K562 (cell line): ENCODE results near the gene SCAPER. TPM values are rescaled to one million over a fixed set of nuclear protein-coding genes. Genes with fewer than 3 reads are reported as not detected.

Source experiments
- ATAC-seq: fragments of 200-7000 bp; cut with Tn5 transposase; 3 replicates; pipeline ENCODE4 v1.9.1; 2020; ENCODE audit warnings: moderate library complexity
- BruUV-seq: library from RNA; stranded (reverse); fragments of 400-500 nt; replicated peaks from 2 replicates; lab custom pipeline; 2021; lab: Mats Ljungman, UMichigan
- CTCF ChIA-PET: fragments of 300-600 bp; formaldehyde crosslinking; extraction: SDS; loops from one replicate; lab custom pipeline; 2021; ENCODE audit warnings: low intra/inter-chr PET ratio; lab: Yijun Ruan, JAX
- POLR2A ChIA-PET: fragments of 300-600, 350-650 bp; sonication (Branson Sonifier 250); formaldehyde crosslinking; extraction: SDS; loops from one replicate; lab custom pipeline; 2021; ENCODE audit warnings: antibody characterized with exemption, inconsistent platforms; lab: Yijun Ruan, JAX
- DNase-seq, 4 experiments: peaks; one replicate each; pipeline versions ENCODE4 v3.0.0 to v3.0.0-alpha.2; 2011 to 2018; ENCODE audit warnings: low spot score in 3 of 4, mixed read lengths in 3 of 4; ENCODE audit errors: extremely low read depth in 1 of 4
- FAIRE-seq: peaks from 2 replicates; lab custom pipeline; 2011; peaks lifted over from hg19 to GRCh38; lab: Jason Lieb, UNC
- H2AFZ ChIP-seq: 2 replicates; pipeline ENCODE4 v1.6.0; 2011; ENCODE audit warnings: low read depth, low read length, control low read depth, inconsistent platforms
- H3K27ac ChIP-seq: fragments of 200-600 bp; 3 replicates; pipeline ENCODE4 v1.8.0; 2011; ENCODE audit warnings: low read depth, mild to moderate bottlenecking, control low read depth, inconsistent platforms, low read length, moderate library complexity, mixed read lengths; ENCODE audit errors: extremely low read depth
- H3K27me3 ChIP-seq, 2 experiments: fragments of 300-600 bp in 1 of 2; 2 replicates in 1 of 2; 3 replicates in 1 of 2; pipeline versions ENCODE4 v1.6.0 to v1.8.0; 2011; ENCODE audit warnings: inconsistent platforms in 2 of 2, low read length in 2 of 2, mild to moderate bottlenecking in 1 of 2, mixed read lengths in 1 of 2, moderate library complexity in 1 of 2; ENCODE audit not compliant: control insufficient read depth in 2 of 2, insufficient read depth in 2 of 2
- H3K36me3 ChIP-seq: fragments of 300-600 bp; 3 replicates; pipeline ENCODE4 v1.8.0; 2011; ENCODE audit warnings: mild to moderate bottlenecking, low read length, inconsistent platforms; ENCODE audit not compliant: control insufficient read depth, insufficient read depth
- H3K4me1 ChIP-seq, 2 experiments: fragments of 200-600 bp in 1 of 2; replicated peaks in 1 of 2; 2 replicates in 1 of 2; 3 replicates in 1 of 2; pipeline versions ENCODE4 v1.5.1 to v1.8.0; 2011; ENCODE audit warnings: inconsistent platforms in 2 of 2, low read length in 2 of 2, mild to moderate bottlenecking in 1 of 2, mixed read lengths in 1 of 2, moderate library complexity in 1 of 2; ENCODE audit not compliant: control insufficient read depth in 2 of 2, insufficient read depth in 2 of 2
- H3K4me2 ChIP-seq: 2 replicates; pipeline ENCODE4 v1.6.1; 2011; ENCODE audit warnings: low read length, control low read depth, inconsistent platforms, mixed read lengths; ENCODE audit not compliant: insufficient read depth
- H3K4me3 ChIP-seq: fragments of 200-600 bp; sonication (generic), shearing (Covaris generic); 2 replicates; pipeline ENCODE4 v1.5.1; 2016; ENCODE audit warnings: control low read depth, inconsistent platforms
- H3K79me2 ChIP-seq: fragments of 200-600 bp; 3 replicates; pipeline ENCODE4 v1.8.0; 2011; ENCODE audit warnings: low read length, inconsistent platforms; ENCODE audit not compliant: control insufficient read depth, insufficient read depth
- H3K9ac ChIP-seq, 2 experiments: 2 replicates each; pipeline versions ENCODE4 v1.6.0 to v1.6.1; 2011; ENCODE audit warnings: low read depth in 2 of 2, low read length in 2 of 2, control low read depth in 1 of 2, inconsistent platforms in 1 of 2, mild to moderate bottlenecking in 1 of 2, mixed read lengths in 1 of 2; ENCODE audit not compliant: insufficient read depth in 1 of 2
- H3K9me1 ChIP-seq: one replicate; pipeline ENCODE4 v1.6.0; 2011; ENCODE audit warnings: inconsistent platforms, mild to moderate bottlenecking, low read length, moderate library complexity; ENCODE audit not compliant: control insufficient read depth, insufficient read depth
- H3K9me3 ChIP-seq: replicated peaks from 2 replicates; pipeline ENCODE4 v1.5.1; 2011; ENCODE audit warnings: low read depth, low read length, inconsistent platforms; ENCODE audit not compliant: control insufficient read depth, insufficient read depth
- H4K20me1 ChIP-seq: replicated peaks from 2 replicates; pipeline ENCODE4 v1.6.1; 2011; ENCODE audit warnings: low read length, inconsistent platforms, mixed read lengths; ENCODE audit not compliant: control insufficient read depth, insufficient read depth
- CREBBP ChIP-seq: IDR thresholded peaks from one replicate; pipeline ENCODE4 v1.6.1; 2012; ENCODE audit warnings: low read depth, mild to moderate bottlenecking, control low read depth, inconsistent platforms, low read length
- EP300 ChIP-seq: IDR thresholded peaks from 2 replicates; pipeline ENCODE4 v1.6.1; 2012; ENCODE audit warnings: low read length, improper control_type of control experiment
- FOXA3 ChIP-seq, 2 experiments: fragments of 450-650 bp in 1 of 2; sonication (generic) in 1 of 2; formaldehyde crosslinking; IDR thresholded peaks in 1 of 2; conservative IDR thresholded peaks in 1 of 2; 2 replicates each; pipeline versions ENCODE4 v1.4.0 to v1.8.0; 2020 to 2022; ENCODE audit warnings: mild to moderate bottlenecking in 2 of 2, missing genetic modification reagents in 1 of 2
- GABPB2 ChIP-seq: fragments of 250-450 bp; sonication (Bioruptor Pico); conservative IDR thresholded peaks from 2 replicates; pipeline ENCODE4 v1.5.1; 2021; ENCODE audit warnings: mild to moderate bottlenecking
- HDAC3 ChIP-seq: fragments of 450-650 bp; IDR thresholded peaks from 2 replicates; pipeline ENCODE4 v1.6.1; 2018; ENCODE audit warnings: borderline replicate concordance, mild to moderate bottlenecking, moderate library complexity; ENCODE audit not compliant: partially characterized antibody
- MTA1 ChIP-seq: fragments of 450-650 bp; IDR thresholded peaks from 2 replicates; pipeline ENCODE4 v1.6.1; 2017; ENCODE audit warnings: borderline replicate concordance
- SRF ChIP-seq, 2 experiments: fragments of 250-450, 450-650 bp in 1 of 2; sonication (Bioruptor Pico) in 1 of 2; sonication (generic) in 1 of 2; formaldehyde crosslinking; IDR thresholded peaks; 2 replicates each; pipeline versions ENCODE4 v1.5.0 to v1.5.1; 2020 to 2022; ENCODE audit warnings: mild to moderate bottlenecking in 1 of 2, missing genetic modification reagents in 1 of 2
- TEAD1 ChIP-seq, 2 experiments: fragments of 450-650 bp in 1 of 2; sonication (generic) in 1 of 2; formaldehyde crosslinking; IDR thresholded peaks; 2 replicates each; pipeline versions ENCODE4 v1.4.0 to v1.8.0; 2020 to 2022; ENCODE audit warnings: mild to moderate bottlenecking in 2 of 2, missing genetic modification reagents in 1 of 2
- ZNF644 ChIP-seq: fragments of 200-800 bp; sonication (Bioruptor generic); IDR thresholded peaks from 2 replicates; pipeline ENCODE4 v1.6.1; 2016; ENCODE audit warnings: low read depth, missing genetic modification characterization, missing compliant biosample characterization
- WGBS: fragments of 100-300 bp; shearing (Covaris generic); methylation state at CpG from one replicate; pipeline ENCODE4 v1.1.6; 2016; ENCODE audit warnings: low coverage, mixed read lengths; ENCODE audit not compliant: insufficient coverage; ENCODE audit errors: missing lambda C conversion rate; 5-methylcytosine and 5-hydroxymethylcytosine counted together
- in situ Hi-C: fragments of 300-500 bp; cut with MboI; formaldehyde crosslinking; loops from 4 replicates; pipeline ENCODE4 v1.15.0; 2018; ENCODE audit warnings: inconsistent platforms, mixed read lengths
- intact Hi-C: fragments of 100-400 bp; cut with micrococcal nuclease; formaldehyde crosslinking; loops from 2 replicates; pipeline ENCODE4 v1.14.2; 2022
- polyA plus RNA-seq, 8 experiments: library from polyadenylated mRNA; depleted of rRNA in 4 of 8; stranded (reverse) in 5 of 8; unstranded in 3 of 8; fragments of >200 nt; fragmentation: Nextera tagmentation in 2 of 8; fragmentation: Illumina TruSeq in 1 of 8; extraction: Ambion mirVana in 2 of 8; extraction: Trizol in 1 of 8; gene quantifications; 2 replicates each; pipeline versions ENCODE4 v1.2.1 to v1.2.3, GENCODE V29; 2011 to 2014; ENCODE audit warnings: inconsistent platforms in 1 of 8, missing spikeins in 1 of 8
- total RNA-seq, 7 experiments: library from RNA; depleted of rRNA in 6 of 7; stranded (reverse); fragments of >200 nt in 6 of 7; fragmentation: Illumina TruSeq in 2 of 7; extraction: Trizol in 2 of 7; gene quantifications; 2 replicates each; pipeline versions ENCODE4 v1.2.1 to v1.2.3, GENCODE V29; 2011 to 2021; ENCODE audit warnings: low replicate concordance in 1 of 7
- TF ChIP-seq, protein P1 (sequence below): fragments of 250-450 bp; sonication (Bioruptor Pico); IDR thresholded peaks from 2 replicates; pipeline ENCODE4 v1.5.0; 2020; ENCODE audit warnings: mild to moderate bottlenecking
- TF ChIP-seq, protein P2 (sequence below): fragments of 450-650 bp; IDR thresholded peaks from 2 replicates; pipeline ENCODE4 v1.6.1; 2018; ENCODE audit not compliant: partially characterized antibody
- TF ChIP-seq, protein P3 (sequence below): sonication (generic); formaldehyde crosslinking; IDR thresholded peaks from 2 replicates; pipeline ENCODE4 v1.8.0; 2022; ENCODE audit warnings: mild to moderate bottlenecking, missing genetic modification reagents

The SCAPER gene
- total and polyA plus RNA-seq, 9 of the 15 experiments (the other 6 are each of a cell fraction or from before 2014, with no cell fraction given), result 1.3 to 5.7 (median 3.2) TPM

DNA sequence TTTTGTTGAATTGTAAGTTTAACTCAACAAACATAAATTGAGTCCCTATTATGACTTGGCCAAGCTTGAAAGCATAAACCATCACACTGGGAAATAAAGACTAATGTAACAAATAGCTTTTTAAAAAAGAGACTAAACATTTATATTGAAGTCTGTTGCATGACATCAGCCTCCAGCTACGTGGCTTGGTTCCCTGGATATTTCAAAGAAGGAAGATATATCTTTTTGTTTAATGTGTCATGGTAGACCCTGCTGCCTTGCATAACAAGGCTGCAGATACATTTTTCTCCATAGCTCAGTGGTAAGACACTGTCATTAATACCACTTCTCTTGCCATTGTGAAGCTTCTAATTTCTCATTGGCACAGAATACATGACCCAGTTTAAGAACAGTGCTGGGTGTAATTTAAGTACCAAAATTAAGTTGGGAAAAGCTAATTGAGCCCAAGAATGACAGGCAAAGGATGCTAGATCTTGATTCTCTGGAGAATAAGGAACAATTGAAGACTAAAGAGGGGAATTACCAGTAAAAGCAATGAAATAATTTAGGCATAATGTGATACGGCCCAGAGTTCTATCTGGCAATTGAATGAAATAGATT is 40.5 kb upstream of the SCAPER start:
- Histone ChIP-seq H3K9me3 (no peaks in the 10 kb centered on the region), H3K36me3 (peaks cover 55% of the 10 kb centered on the region; the same call in 1 of the 3 replicates), H2AFZ (no peak overlapping the region), H3K27ac (no peak overlapping the region), H3K4me1 (no peaks in the 10 kb centered on the region), H3K79me2 (no peaks in the 10 kb centered on the region), H4K20me1 (no peaks in the 10 kb centered on the region; the same call in 1 of the 2 replicates), H3K9me1 (no peaks in the 10 kb centered on the region), H3K27me3 (no peaks in the 10 kb centered on the region), H3K4me3 (no peak overlapping the region), H3K4me2 (no peak overlapping the region), H3K9ac (no peak overlapping the region)
- CTCF ChIA-PET, result no interaction called here
- DNase-seq, result no peak
- intact Hi-C loops, result no loop called here
- no peak for FAIRE-seq
- POLR2A ChIA-PET, result interaction anchor here (0.7 to 1.5 kb wide), 4 partner anchors 9 to 18 kb away, joined by 3 to 5 read pairs (median 4); no protein-coding TSS in a partner anchor
- no TSS peak for BruUV-seq
- WGBS, result 85% methylated on average over 2 of the region's 2 CpGs
- in situ Hi-C loops, result no loop called here
- ATAC-seq, result no peak
- TF ChIP-seq EP300 (no peak), ZNF644 (tag) (no peak), FOXA3 (CRISPR knock-in tag; conservative IDR thresholded peaks at IDR 0.05 in 1 of 2, IDR thresholded peaks at IDR 0.05 in 1 of 2) (no peak), MTA1 (no peak), HDAC3 (no peak), SRF (CRISPR knock-in tag; IDR thresholded peaks at IDR 0.05) (no peak), GABPB2 (CRISPR knock-in tag) (no peak), TEAD1 (CRISPR knock-in tag; IDR thresholded peaks at IDR 0.05) (no peak), CREBBP (no peak)
- TF ChIP-seq, protein P1, sequence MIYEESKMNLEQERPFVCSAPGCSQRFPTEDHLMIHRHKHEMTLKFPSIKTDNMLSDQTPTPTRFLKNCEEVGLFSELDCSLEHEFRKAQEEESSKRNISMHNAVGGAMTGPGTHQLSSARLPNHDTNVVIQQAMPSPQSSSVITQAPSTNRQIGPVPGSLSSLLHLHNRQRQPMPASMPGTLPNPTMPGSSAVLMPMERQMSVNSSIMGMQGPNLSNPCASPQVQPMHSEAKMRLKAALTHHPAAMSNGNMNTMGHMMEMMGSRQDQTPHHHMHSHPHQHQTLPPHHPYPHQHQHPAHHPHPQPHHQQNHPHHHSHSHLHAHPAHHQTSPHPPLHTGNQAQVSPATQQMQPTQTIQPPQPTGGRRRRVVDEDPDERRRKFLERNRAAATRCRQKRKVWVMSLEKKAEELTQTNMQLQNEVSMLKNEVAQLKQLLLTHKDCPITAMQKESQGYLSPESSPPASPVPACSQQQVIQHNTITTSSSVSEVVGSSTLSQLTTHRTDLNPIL (CRISPR knock-in tag), result no peak
- TF ChIP-seq, protein P2, sequence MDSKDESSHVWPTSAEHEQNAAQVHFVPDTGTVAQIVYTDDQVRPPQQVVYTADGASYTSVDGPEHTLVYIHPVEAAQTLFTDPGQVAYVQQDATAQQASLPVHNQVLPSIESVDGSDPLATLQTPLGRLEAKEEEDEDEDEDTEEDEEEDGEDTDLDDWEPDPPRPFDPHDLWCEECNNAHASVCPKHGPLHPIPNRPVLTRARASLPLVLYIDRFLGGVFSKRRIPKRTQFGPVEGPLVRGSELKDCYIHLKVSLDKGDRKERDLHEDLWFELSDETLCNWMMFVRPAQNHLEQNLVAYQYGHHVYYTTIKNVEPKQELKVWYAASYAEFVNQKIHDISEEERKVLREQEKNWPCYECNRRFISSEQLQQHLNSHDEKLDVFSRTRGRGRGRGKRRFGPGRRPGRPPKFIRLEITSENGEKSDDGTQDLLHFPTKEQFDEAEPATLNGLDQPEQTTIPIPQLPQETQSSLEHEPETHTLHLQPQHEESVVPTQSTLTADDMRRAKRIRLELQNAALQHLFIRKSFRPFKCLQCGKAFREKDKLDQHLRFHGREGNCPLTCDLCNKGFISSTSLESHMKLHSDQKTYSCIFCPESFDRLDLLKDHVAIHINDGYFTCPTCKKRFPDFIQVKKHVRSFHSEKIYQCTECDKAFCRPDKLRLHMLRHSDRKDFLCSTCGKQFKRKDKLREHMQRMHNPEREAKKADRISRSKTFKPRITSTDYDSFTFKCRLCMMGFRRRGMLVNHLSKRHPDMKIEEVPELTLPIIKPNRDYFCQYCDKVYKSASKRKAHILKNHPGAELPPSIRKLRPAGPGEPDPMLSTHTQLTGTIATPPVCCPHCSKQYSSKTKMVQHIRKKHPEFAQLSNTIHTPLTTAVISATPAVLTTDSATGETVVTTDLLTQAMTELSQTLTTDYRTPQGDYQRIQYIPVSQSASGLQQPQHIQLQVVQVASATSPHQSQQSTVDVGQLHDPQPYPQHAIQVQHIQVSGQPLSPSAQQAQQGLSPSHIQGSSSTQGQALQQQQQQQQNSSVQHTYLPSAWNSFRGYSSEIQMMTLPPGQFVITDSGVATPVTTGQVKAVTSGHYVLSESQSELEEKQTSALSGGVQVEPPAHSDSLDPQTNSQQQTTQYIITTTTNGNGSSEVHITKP, result no peak
- TF ChIP-seq, protein P3, sequence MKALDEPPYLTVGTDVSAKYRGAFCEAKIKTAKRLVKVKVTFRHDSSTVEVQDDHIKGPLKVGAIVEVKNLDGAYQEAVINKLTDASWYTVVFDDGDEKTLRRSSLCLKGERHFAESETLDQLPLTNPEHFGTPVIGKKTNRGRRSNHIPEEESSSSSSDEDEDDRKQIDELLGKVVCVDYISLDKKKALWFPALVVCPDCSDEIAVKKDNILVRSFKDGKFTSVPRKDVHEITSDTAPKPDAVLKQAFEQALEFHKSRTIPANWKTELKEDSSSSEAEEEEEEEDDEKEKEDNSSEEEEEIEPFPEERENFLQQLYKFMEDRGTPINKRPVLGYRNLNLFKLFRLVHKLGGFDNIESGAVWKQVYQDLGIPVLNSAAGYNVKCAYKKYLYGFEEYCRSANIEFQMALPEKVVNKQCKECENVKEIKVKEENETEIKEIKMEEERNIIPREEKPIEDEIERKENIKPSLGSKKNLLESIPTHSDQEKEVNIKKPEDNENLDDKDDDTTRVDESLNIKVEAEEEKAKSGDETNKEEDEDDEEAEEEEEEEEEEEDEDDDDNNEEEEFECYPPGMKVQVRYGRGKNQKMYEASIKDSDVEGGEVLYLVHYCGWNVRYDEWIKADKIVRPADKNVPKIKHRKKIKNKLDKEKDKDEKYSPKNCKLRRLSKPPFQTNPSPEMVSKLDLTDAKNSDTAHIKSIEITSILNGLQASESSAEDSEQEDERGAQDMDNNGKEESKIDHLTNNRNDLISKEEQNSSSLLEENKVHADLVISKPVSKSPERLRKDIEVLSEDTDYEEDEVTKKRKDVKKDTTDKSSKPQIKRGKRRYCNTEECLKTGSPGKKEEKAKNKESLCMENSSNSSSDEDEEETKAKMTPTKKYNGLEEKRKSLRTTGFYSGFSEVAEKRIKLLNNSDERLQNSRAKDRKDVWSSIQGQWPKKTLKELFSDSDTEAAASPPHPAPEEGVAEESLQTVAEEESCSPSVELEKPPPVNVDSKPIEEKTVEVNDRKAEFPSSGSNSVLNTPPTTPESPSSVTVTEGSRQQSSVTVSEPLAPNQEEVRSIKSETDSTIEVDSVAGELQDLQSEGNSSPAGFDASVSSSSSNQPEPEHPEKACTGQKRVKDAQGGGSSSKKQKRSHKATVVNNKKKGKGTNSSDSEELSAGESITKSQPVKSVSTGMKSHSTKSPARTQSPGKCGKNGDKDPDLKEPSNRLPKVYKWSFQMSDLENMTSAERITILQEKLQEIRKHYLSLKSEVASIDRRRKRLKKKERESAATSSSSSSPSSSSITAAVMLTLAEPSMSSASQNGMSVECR (CRISPR knock-in tag), result no peak
